ENCODE results near the gene FLNB.

GRCh38 chr3:58009749-58010535, 1.7 kb downstream of the FLNB start:
- no peak for TF ChIP-seq TAF1 (IDR thresholded peaks at IDR 0.05; ENCODE audit: low read depth, low read length)
- no peak for TF ChIP-seq TEAD4 (IDR thresholded peaks at IDR 0.05; ENCODE audit: low read depth, low read length)
- TF ChIP-seq CTCF (IDR thresholded peaks at IDR 0.05; ENCODE audit: control extremely low read depth in 1 of 3, insufficient read depth in 1 of 3, low read depth in 1 of 3, low read length in 3 of 3), result no peak
- no peak for TF ChIP-seq SIRT6 (IDR thresholded peaks at IDR 0.05; ENCODE audit: low read length)
- no peak for TF ChIP-seq POU5F1 (IDR thresholded peaks at IDR 0.05; ENCODE audit: low read depth, low read length)
- no peak for TF ChIP-seq POLR2A (IDR thresholded peaks at IDR 0.05; ENCODE audit: control extremely low read depth in 1 of 2, low read depth in 2 of 2, low read length in 2 of 2)
- no peak for TF ChIP-seq EP300 (IDR thresholded peaks at IDR 0.05; ENCODE audit: borderline replicate concordance in 1 of 2, low read depth in 2 of 2, low read length in 2 of 2)
- peak in 1 of 2 experiments; percentile 50; a peak in 1 of 4 replicates for TF ChIP-seq SIN3A (conservative IDR thresholded peaks at IDR 0.05 in 1 of 2, IDR thresholded peaks at IDR 0.05 in 1 of 2; ENCODE audit: low read depth in 1 of 2, low read length in 2 of 2)
- no peak; the same call in 1 of the 2 replicates for TF ChIP-seq POLR2AphosphoS5 (IDR thresholded peaks at IDR 0.05; ENCODE audit: low read depth, low read length)
- TF ChIP-seq SP1 (IDR thresholded peaks at IDR 0.05; ENCODE audit: low read depth, low read length), result no peak
- no peak for TF ChIP-seq EZH2 (IDR thresholded peaks at IDR 0.05; ENCODE audit: low read depth, low read length, severe bottlenecking)
- TF ChIP-seq MAFK (IDR thresholded peaks at IDR 0.05; ENCODE audit: low read depth, low read length), result no peak
- TF ChIP-seq SP2 (IDR thresholded peaks at IDR 0.05; ENCODE audit: low read length), result no peak
- no peak for TF ChIP-seq JUN (IDR thresholded peaks at IDR 0.05; ENCODE audit: low read depth, low read length)
